Measurements from ENCODE around the gene FERMT2.
"Not testable (repeated sequence)": the region's sequence is repeated elsewhere in the genome, so short reads cannot be mapped to it uniquely, and the experiment has no call there.

FERMT2 gene

DNA sequence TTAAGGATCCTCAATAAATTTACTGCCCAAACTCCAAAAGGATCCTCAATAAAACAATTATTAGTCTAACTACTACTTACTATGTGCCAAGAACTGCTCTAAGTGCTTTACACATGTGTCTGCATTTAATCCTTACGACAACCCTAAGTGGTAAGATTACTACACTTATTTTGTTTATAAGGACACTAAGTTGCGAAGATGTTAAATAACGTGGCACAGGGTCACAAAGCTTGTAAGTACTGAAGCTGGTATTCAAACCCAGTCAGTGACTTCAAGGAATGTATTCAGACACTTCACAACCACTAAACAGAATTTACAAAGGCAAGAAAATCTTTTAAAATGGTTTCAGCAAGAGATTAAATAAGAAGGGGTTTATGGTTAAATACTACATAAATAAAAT is 13.0 kb downstream of the FERMT2 start:
- DNase-seq, result no peak

DNA sequence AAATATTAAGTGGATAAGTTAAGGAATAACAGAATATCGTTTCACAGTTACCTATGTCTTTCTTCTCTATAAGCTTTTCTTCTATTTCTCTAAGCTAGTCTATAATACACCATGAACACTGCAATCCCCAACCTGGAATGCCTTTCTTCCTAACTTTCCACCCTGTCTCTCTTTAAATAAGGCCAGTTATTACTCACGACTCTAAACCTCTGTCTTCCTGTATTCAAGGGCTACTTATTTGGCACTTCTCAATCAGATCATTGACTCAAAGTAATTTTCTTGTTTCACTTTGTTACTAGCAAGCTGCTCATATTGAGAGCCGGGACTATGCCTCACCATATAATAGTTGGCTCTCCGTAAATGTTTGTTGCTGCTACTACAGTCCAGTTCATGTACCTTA is 13.5 kb downstream of the FERMT2 start:
- DNase-seq, result no peak

DNA sequence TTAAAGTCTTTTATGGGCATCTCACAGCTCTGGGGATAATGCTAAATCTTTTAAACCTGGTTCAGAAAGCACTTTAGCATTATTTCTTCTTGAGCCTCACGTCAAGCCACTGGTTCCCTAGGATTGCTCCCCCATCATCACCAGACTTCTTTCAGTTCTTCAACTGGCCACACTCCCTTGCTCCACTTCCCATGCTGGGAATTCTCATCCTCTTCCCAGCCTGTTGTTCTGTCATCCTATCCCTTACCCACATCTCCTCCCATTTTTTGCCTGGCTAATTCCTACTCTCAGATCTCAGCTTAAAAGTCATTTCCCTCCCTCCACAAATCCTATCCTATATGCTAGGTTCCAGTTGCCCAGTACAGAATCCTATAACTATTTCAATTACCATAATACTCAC is 14.4 kb downstream of the FERMT2 start:
- no peak for DNase-seq

GRCh38 chr14:52935833-52936232 is 15.0 kb downstream of the FERMT2 start:
- no peak for DNase-seq

DNA sequence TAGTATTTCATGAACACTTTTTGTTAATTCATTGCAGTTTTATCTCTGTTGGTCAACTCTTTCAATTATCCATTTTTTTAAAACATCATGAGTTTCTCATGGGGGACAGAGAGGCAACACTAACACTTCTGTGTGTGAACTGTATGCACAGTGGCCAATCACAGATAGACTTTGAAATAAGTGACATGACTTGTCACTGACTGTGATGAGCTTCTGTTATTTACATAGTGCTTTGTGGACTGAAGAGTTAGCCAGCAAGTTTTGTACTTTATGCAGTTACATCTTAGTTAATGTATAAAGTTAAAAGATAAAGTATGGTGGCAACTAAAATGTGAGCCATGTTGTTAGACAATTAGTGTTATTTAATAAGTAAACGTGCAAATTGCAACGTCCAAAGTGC is 16.1 kb downstream of the FERMT2 start:
- DNase-seq, result no peak

GRCh38 chr14:52929192-52929807 is 21.6 kb downstream of the FERMT2 start:
- no peak for DNase-seq

GRCh38 chr14:52926953-52927352 is 23.9 kb downstream of the FERMT2 start:
- no peak for DNase-seq

- no peak for DNase-seq
Observed at GRCh38 chr14:52923902-52924575, 26.8 kb downstream of the FERMT2 start.

DNA sequence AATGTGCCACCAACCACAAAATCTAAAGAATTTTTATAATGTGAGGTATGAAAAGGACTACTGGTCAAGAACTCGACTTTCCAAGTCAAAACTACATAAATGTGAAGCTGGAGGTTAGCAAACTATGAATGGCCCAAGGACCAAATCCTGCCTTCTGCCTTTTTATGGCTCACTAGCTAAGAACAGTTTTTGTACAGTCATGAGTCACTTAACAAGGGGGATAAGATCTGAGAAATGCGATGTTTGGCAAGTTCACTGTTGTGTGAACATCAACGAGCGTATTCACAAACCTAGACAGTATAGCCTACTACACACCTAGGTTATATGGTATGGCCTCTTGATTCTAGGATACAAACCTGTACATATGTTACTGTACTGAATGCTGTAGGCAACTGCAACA is 28.2 kb downstream of the FERMT2 start:
- DNase-seq, result no peak

GRCh38 chr14:52922059-52922458 is 28.8 kb downstream of the FERMT2 start:
- DNase-seq, result no peak

GRCh38 chr14:52920411-52920810 is 30.4 kb downstream of the FERMT2 start:
- DNase-seq, result not testable (repeated sequence)

DNA sequence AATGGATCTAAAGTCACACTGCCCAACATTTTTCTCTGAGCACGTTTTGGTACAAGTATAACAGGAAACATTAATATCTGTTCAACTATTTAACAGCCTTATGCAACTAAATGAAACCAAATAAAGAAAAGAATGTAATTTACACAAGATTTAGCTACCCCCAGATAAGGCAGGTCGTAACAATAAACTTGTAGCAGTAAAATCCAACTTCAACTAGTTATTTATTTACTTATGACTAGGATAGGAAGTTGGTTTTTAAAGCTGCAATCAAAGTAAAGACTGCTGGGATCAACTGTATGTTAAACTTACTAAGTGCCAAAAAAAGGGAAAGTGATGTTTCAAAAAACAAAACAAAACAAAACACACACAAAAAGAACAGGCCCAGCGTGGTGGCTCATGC is 30.9 kb downstream of the FERMT2 start:
- no peak for DNase-seq

DNA sequence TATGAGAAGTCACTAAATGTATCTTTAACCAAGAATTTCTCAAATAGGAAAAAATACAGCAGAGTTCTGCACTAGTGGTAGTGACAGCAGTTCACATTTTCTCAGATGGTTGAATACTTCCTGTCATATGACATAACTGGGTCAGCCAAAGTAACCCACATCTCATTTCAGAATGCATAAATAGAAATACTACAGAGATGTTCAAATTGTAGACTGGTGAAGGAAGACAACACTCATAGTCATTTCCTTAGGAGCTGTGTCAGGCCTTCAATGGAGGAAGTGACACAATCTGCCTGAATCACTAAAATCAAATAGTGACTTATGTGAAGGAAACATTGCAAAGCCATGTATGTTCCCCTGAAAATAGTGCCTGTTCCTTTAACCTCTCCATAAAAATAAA is 32.4 kb downstream of the FERMT2 start:
- DNase-seq, result peak; percentile 48

GRCh38 chr14:52917735-52918134 is 33.1 kb downstream of the FERMT2 start:
- no peak for DNase-seq

- DNase-seq, result no peak
Observed at GRCh38 chr14:52914295-52914694, 36.6 kb downstream of the FERMT2 start.

- DNase-seq, result no peak
Observed at GRCh38 chr14:52913271-52913670, 37.6 kb downstream of the FERMT2 start.

DNA sequence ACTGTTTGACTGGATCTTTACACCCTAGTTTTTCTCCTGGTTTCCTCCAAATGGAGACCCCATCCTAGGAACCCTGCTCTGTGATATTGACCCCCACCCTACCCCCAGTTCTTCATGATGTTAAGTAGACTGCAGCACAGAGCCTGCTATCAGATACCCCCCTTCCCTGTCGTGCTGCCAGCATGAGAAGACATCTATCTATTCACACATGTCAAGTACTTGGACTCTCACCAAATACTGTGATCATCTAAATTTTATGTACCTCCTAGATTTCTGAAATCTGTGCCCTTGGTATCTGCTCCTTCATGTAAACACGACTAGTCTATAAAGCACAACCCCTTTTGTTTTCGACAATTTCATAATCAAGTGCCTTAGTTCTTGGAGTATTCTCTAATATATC is 38.9 kb downstream of the FERMT2 start:
- DNase-seq, result no peak

- no peak for DNase-seq
Observed at GRCh38 chr14:52910572-52910971, 40.3 kb downstream of the FERMT2 start.

DNA sequence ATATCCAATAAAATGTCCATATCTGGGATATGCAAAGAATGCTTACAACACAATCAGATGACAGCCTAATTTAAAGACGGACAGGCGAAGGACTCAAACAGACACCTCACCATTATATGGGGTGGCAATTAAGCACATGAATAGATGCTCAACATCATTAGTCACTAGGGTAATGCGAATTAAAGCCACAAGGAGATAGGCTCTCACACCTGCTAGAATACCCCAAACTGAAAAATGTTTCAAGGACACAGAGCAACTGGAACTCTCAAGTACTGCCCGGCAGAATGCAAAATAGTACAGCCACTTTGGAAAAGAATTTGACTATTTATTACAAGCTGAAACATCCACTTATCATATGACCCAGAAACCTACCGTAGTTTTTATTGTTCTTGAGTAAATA is 42.9 kb downstream of the FERMT2 start:
- no peak for DNase-seq

- DNase-seq, result no peak
Observed at GRCh38 chr14:52906141-52906601, 44.7 kb downstream of the FERMT2 start.

GRCh38 chr14:52902971-52903619 is 47.8 kb downstream of the FERMT2 start:
- DNase-seq, result no peak

DNA sequence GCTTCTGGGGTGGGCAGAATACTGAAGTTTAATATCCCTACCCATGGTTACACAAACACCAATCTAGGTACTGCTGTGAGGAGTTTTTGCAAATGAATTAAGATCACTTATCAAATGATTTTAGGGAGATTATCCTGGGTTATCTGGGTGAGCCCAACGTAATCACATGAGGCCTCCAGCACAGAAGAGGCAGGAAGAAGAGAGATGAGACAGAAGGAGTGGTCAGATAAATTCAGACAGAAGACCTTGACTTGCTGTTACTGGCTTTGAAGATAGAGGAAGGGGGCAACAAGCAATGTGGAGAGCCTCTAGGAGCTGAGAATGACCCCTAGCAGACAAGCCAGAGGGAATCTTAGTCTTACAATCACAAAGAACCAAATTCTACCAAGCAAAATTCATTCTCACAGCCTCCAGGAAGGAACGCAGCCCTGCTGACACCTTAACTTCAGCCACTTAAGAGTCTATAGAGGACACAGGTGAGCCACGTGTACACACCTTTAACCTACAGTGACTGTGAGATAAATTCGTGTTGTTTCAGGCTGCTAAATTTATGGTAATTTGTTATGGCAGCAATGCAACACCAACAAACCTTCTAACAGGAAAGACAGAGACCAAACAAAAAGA is 49.4 kb downstream of the FERMT2 start:
- DNase-seq, result no peak

- no peak for DNase-seq
Observed at GRCh38 chr14:52900731-52901130, 50.1 kb downstream of the FERMT2 start.

GRCh38 chr14:52898496-52898895 is 52.4 kb downstream of the FERMT2 start:
- DNase-seq, result no peak

Measured in GF-D8 (cell line).